Colonic mucosa (tissue), 4 donors: ENCODE measurements around the gene PDSS2. TPM values are rescaled to one million over a fixed set of nuclear protein-coding genes. Genes with fewer than 3 reads are reported as not detected.
A peak's percentile ranks its signal among the peaks of the same experiment; 100 is the strongest.

Source experiments
- DNase-seq: peaks from one replicate; pipeline ENCODE4 v3.0.0-alpha.2; 2020
- H3K27ac ChIP-seq: fragments of 200-600 bp; one replicate; pipeline ENCODE4 v1.8.0; 2021
- H3K27me3 ChIP-seq: fragments of 200-600 bp; one replicate; pipeline ENCODE4 v1.8.0; 2021
- H3K36me3 ChIP-seq: fragments of 200-600 bp; one replicate; pipeline ENCODE4 v1.8.0; 2021
- H3K4me1 ChIP-seq: fragments of 200-600 bp; one replicate; pipeline ENCODE4 v1.8.0; 2021; ENCODE audit warnings: mild to moderate bottlenecking
- H3K4me3 ChIP-seq: fragments of 200-600 bp; one replicate; pipeline ENCODE4 v1.8.0; 2021
- H3K9ac ChIP-seq, 2 donors: one replicate each; pipeline ENCODE4 v1.7.0; 2013; ENCODE audit warnings: control low read depth in 2 of 2, low read depth in 2 of 2, low read length in 2 of 2
- H3K9me3 ChIP-seq: fragments of 200-600 bp; one replicate; pipeline ENCODE4 v1.8.0; 2021
- CTCF ChIP-seq: fragments of 200-600 bp; IDR thresholded peaks from one replicate; pipeline ENCODE4 v1.8.0; 2022; ENCODE audit warnings: antibody characterized with exemption, mild to moderate bottlenecking
- intact Hi-C: fragments of 100-400 bp; cut with DNase I; formaldehyde crosslinking; loops from one replicate; pipeline ENCODE4 v1.14.1; 2022
- total RNA-seq, 2 donors: library from RNA; stranded (reverse); fragmentation: NEBNext Ultra II Directional in 1 of 2; extraction: Animal tissue kit (Norgen Biotek cat#: 25700) in 1 of 2; gene quantifications; one replicate each; pipeline ENCODE4 v1.2.1, GENCODE V29; 2021
- donor health status: healthy.
- donor health status: DM: no; HTN: no; CAD: no.
- donor health status: DM: no; HTN: no; CAD: no.

PDSS2 gene
- total RNA-seq = 10 to 100 TPM; 26.3 to 35.7 TPM

- DNase-seq = peak; percentile 100
- H3K9me3 ChIP-seq = no peaks in the 10 kb centered on the region
- H3K4me3 ChIP-seq = peak within 1 kb of the TSS; percentile 99
- intact Hi-C loops = no loop called here
- no peaks in the 10 kb centered on the region for H3K27me3 ChIP-seq
- H3K36me3 ChIP-seq = no peaks in the 10 kb centered on the region
- peak within 1 kb of the TSS; percentile 93 to 98 for H3K9ac ChIP-seq
- no peaks in the 10 kb centered on the region for H3K4me1 ChIP-seq
- peak; percentile 29 for TF ChIP-seq CTCF
- peak within 1 kb of the TSS; percentile 91 for H3K27ac ChIP-seq
Measured at GRCh38 chr6:107459283-107460082, at the start of gene PDSS2. PDSS2 (minus strand) TSS chr6:107459564; CDS start chr6:107459285, 279 bp downstream.

GRCh38 chr6:107506145-107506544, 46.8 kb upstream of the PDSS2 start:
- no peak overlapping the region for H3K9ac ChIP-seq
- no peak for DNase-seq
- H3K4me1 ChIP-seq = no peaks in the 10 kb centered on the region
- no peaks in the 10 kb centered on the region for H3K9me3 ChIP-seq
- H3K27ac ChIP-seq = no peak overlapping the region
- no peaks in the 10 kb centered on the region for H3K36me3 ChIP-seq
- TF ChIP-seq CTCF = no peak
- H3K4me3 ChIP-seq = no peak overlapping the region
- no peaks in the 10 kb centered on the region for H3K27me3 ChIP-seq
- intact Hi-C loops = no loop called here

GRCh38 chr6:107504270-107505026, 45.1 kb upstream of the PDSS2 start:
- H3K4me3 ChIP-seq = no peak overlapping the region
- no peak for TF ChIP-seq CTCF
- intact Hi-C loops = no loop called here
- no peak for DNase-seq
- no peak overlapping the region for H3K27ac ChIP-seq
- no peak overlapping the region for H3K9ac ChIP-seq
- H3K27me3 ChIP-seq = no peaks in the 10 kb centered on the region
- H3K4me1 ChIP-seq = no peaks in the 10 kb centered on the region
- no peaks in the 10 kb centered on the region for H3K36me3 ChIP-seq
- no peaks in the 10 kb centered on the region for H3K9me3 ChIP-seq

GRCh38 chr6:107496892-107497684, 37.7 kb upstream of the PDSS2 start:
- no peaks in the 10 kb centered on the region for H3K9me3 ChIP-seq
- DNase-seq = no peak
- TF ChIP-seq CTCF = no peak
- H3K4me1 ChIP-seq = no peaks in the 10 kb centered on the region
- intact Hi-C loops = no loop called here
- H3K4me3 ChIP-seq = no peak overlapping the region
- H3K27me3 ChIP-seq = peaks cover 2% of the 10 kb centered on the region
- H3K27ac ChIP-seq = no peak overlapping the region
- H3K9ac ChIP-seq = no peak overlapping the region
- no peaks in the 10 kb centered on the region for H3K36me3 ChIP-seq

- H3K36me3 ChIP-seq = no peaks in the 10 kb centered on the region
- intact Hi-C loops = no loop called here
- H3K4me3 ChIP-seq = no peak overlapping the region
- TF ChIP-seq CTCF = no peak
- no peak overlapping the region for H3K9ac ChIP-seq
- peak overlapping the region; percentile 23 for H3K27ac ChIP-seq
- H3K27me3 ChIP-seq = peaks cover 13% of the 10 kb centered on the region
- H3K4me1 ChIP-seq = no peaks in the 10 kb centered on the region
- no peaks in the 10 kb centered on the region for H3K9me3 ChIP-seq
- DNase-seq = no peak
Measured at GRCh38 chr6:107495971-107496370, 36.6 kb upstream of the PDSS2 start.
